ENCODE measurements around the gene CA5A. TPM values are rescaled to one million over a fixed set of nuclear protein-coding genes. Genes with fewer than 3 reads are reported as not detected.
"Not testable (repeated sequence)": the region's sequence is repeated elsewhere in the genome, so short reads cannot be mapped to it uniquely, and the experiment has no call there.

CA5A gene
- total RNA-seq, 1 donor from 2014 or later = not detected

- H3K4me3 ChIP-seq (ENCODE audit: low read depth, low read length) = no peak overlapping the region
- DNase-seq (ENCODE audit: low read depth) = no peak
- TF ChIP-seq CTCF (conservative IDR thresholded peaks at IDR 0.05; ENCODE audit: low read depth, low read length) = no peak
Observed at GRCh38 chr16:87882436-87883019, 53.8 kb downstream of the CA5A start.

GRCh38 chr16:87881324-87882200, 54.8 kb downstream of the CA5A start:
- TF ChIP-seq CTCF (conservative IDR thresholded peaks at IDR 0.05; ENCODE audit: low read depth, low read length) = no peak
- no peak overlapping the region for H3K4me3 ChIP-seq (ENCODE audit: low read depth, low read length)
- DNase-seq (ENCODE audit: low read depth) = no peak

- TF ChIP-seq CTCF (conservative IDR thresholded peaks at IDR 0.05; ENCODE audit: low read depth, low read length) = no peak
Observed at GRCh38 chr16:87880117-87880696, 56.1 kb downstream of the CA5A start.

GRCh38 chr16:87879411-87880013, 56.8 kb downstream of the CA5A start:
- DNase-seq (ENCODE audit: low read depth); H3K4me3 ChIP-seq (ENCODE audit: low read depth, low read length): not testable (repeated sequence)

More at GRCh38 chr16:87880117-87880696, 56.1 kb downstream of the CA5A start:
- H3K4me3 ChIP-seq (ENCODE audit: low read depth, low read length) = no peak overlapping the region
- no peak for DNase-seq (ENCODE audit: low read depth)

- no peak for TF ChIP-seq CTCF (conservative IDR thresholded peaks at IDR 0.05; ENCODE audit: low read depth, low read length)
Observed at GRCh38 chr16:87878704-87879103, 57.6 kb downstream of the CA5A start.

GRCh38 chr16:87877942-87878507, 58.3 kb downstream of the CA5A start:
- no peak for TF ChIP-seq CTCF (conservative IDR thresholded peaks at IDR 0.05; ENCODE audit: low read depth, low read length)
- DNase-seq (ENCODE audit: low read depth) = no peak
- H3K4me3 ChIP-seq (ENCODE audit: low read depth, low read length) = no peak overlapping the region

More at GRCh38 chr16:87878704-87879103, 57.6 kb downstream of the CA5A start:
- no peak overlapping the region for H3K4me3 ChIP-seq (ENCODE audit: low read depth, low read length)
- no peak for DNase-seq (ENCODE audit: low read depth)
